ENCODE measurements around the gene SQOR.

Gene SQOR

DNA sequence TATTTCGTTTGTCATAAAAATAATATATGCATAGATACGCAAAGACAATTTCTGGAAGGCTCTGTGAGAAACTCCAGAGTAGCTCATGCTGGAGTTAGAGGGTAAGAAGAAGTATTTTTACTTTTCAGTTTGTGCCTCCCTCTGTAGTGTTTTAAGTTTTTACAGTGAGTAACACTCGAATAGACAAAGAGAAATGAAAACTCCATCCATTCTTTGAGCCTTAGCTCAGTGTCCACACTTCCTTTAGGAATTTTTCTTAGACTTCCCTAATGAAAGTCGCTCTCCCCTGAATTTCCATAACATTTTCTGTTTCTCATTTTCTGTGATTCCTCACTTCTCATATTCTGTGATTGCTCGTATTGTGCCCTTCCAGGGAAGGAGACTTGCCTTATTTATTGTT lies 45.6 kb upstream of the SQOR start:
- Histone ChIP-seq H3K4me3 (peak overlapping the region; percentile 94), H3K27ac (no peak overlapping the region), H3K9ac (ENCODE audit: insufficient read length) (peak overlapping the region; percentile 98), H3K36me3 (ENCODE audit: insufficient read depth, low read length) (peaks cover 17% of the 10 kb centered on the region), H3K9me3 (ENCODE audit: low read depth, low read length) (no peaks in the 10 kb centered on the region)
- TF ChIP-seq POLR2AphosphoS5 (IDR thresholded peaks at IDR 0.05; ENCODE audit: borderline replicate concordance, low read depth, low read length) (no peak), FOXP2 (optimal IDR thresholded peaks at IDR 0.05; ENCODE audit: control extremely low read depth, extremely low read length, insufficient read depth) (no peak), EZH2 (IDR thresholded peaks at IDR 0.05) (no peak)
- DNase-seq (ENCODE audit: low read depth, low spot score), result no peak

DNA sequence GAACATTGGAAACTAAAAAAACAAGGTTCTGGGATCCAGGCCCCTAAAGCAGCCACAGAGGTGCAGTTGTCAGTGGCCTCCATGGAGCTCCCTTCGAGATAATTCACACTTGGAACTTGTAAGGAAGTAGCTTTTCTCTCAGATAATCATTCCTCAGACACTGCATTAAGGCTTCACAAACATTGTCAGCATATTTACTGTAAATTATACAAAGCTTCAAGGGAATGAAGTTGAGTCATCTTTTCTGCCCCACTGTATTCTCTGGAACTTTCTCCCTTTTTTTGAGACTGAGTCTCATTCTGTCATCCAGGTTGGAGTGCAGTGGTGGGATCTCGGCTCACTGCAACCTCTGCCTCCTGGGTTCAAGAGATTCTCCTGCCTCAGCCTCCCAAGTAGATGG lies 40.5 kb upstream of the SQOR start:
- Histone ChIP-seq H3K27ac (no peak overlapping the region), H3K4me3 (no peak overlapping the region), H3K36me3 (ENCODE audit: insufficient read depth, low read length) (peaks cover 52% of the 10 kb centered on the region), H3K9me3 (ENCODE audit: low read depth, low read length) (no peaks in the 10 kb centered on the region), H3K9ac (ENCODE audit: insufficient read length) (no peak overlapping the region)
- DNase-seq (ENCODE audit: low read depth, low spot score), result no peak
- no peak for TF ChIP-seq POLR2AphosphoS5 (IDR thresholded peaks at IDR 0.05; ENCODE audit: borderline replicate concordance, low read depth, low read length)
- TF ChIP-seq EZH2 (IDR thresholded peaks at IDR 0.05), result no peak
- no peak for TF ChIP-seq FOXP2 (optimal IDR thresholded peaks at IDR 0.05; ENCODE audit: control extremely low read depth, extremely low read length, insufficient read depth)

DNA sequence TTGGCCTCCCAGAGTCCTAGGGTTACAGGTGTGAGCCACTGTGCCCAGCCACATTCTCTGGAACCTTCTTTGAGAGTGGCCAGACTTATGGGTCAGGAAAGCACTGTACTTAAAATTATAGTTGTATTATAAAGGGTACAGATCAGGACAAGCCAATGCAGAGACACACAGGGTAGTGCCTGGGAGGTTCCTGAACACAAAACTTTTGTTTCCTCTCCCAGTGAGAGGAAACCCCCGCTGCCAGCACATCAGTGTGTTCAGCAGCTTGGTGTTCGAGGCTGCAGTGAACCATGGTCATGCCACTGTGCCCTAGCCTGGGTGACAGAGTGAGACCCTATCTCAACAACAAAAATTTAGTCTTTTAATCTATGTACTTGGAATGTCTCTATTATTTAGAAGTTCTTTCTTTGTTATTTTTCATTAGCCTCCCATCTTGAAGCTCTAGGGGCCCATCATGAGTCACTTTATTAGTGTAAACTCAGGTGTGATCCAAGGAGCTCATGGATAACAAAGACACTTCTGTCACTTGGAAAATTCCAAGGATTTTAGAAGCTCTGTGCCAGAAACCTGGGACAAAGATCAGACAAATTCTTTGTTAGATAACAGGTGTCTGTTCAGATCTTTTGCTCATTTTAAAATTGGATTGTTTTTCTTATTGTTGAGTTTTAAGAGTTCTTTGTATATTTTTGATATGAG lies 39.8 kb upstream of the SQOR start:
- Histone ChIP-seq H3K4me3 (no peak overlapping the region), H3K36me3 (ENCODE audit: insufficient read depth, low read length) (peaks cover 52% of the 10 kb centered on the region), H3K9ac (ENCODE audit: insufficient read length) (no peak overlapping the region), H3K27ac (no peak overlapping the region), H3K9me3 (ENCODE audit: low read depth, low read length) (no peaks in the 10 kb centered on the region)
- TF ChIP-seq EZH2 (IDR thresholded peaks at IDR 0.05) (no peak), FOXP2 (optimal IDR thresholded peaks at IDR 0.05; ENCODE audit: control extremely low read depth, extremely low read length, insufficient read depth) (no peak), POLR2AphosphoS5 (IDR thresholded peaks at IDR 0.05; ENCODE audit: borderline replicate concordance, low read depth, low read length) (no peak)
- no peak for DNase-seq (ENCODE audit: low read depth, low spot score)

DNA sequence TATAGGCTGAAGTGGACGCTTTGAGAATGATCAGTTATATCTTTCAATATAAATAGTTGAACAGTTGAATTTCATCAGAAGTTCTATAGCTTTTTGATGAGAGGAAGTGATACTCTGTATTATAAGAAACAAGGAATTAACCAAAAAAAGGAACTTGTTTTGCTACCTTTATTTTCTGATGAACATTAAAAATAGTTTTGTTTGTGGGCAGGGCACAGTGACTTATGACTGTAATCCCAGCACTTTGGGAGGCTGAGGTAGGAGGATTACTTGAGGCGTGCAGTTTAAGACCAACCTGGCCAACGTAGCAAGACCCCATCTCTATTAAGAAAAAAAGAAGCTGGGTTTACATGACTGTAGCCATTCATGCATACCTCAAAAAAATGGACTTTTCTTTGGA lies 30.9 kb upstream of the SQOR start:
- no peak overlapping the region for H3K27ac ChIP-seq
- no peak overlapping the region for H3K4me3 ChIP-seq
- TF ChIP-seq FOXP2 (optimal IDR thresholded peaks at IDR 0.05; ENCODE audit: control extremely low read depth, extremely low read length, insufficient read depth) (no peak), POLR2AphosphoS5 (IDR thresholded peaks at IDR 0.05; ENCODE audit: borderline replicate concordance, low read depth, low read length) (no peak), EZH2 (IDR thresholded peaks at IDR 0.05) (no peak)
- H3K36me3 ChIP-seq (ENCODE audit: insufficient read depth, low read length), result peaks cover 15% of the 10 kb centered on the region
- H3K9me3 ChIP-seq (ENCODE audit: low read depth, low read length), result no peaks in the 10 kb centered on the region
- DNase-seq (ENCODE audit: low read depth, low spot score), result no peak
- no peak overlapping the region for H3K9ac ChIP-seq (ENCODE audit: insufficient read length)

DNA sequence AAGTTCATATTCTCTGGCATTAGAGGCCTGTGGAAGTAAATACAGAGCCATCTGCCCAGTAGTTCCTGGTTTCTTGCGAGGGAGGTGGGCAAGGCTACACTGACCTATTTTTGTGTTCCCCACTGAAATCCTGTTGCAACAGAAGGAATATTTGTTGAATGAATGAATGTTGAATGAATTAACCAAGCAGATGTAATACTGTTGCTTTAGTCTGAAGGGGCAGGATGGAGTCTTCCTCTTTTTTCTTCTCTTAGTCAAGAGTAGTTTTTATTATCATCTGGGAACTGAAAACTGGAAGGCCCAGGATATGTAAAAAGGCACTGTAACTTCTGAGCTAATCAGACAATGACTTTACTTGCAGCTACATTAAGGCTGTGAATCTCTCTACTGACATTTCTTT lies 30.5 kb upstream of the SQOR start:
- no peak for TF ChIP-seq POLR2AphosphoS5 (IDR thresholded peaks at IDR 0.05; ENCODE audit: borderline replicate concordance, low read depth, low read length)
- no peak for TF ChIP-seq FOXP2 (optimal IDR thresholded peaks at IDR 0.05; ENCODE audit: control extremely low read depth, extremely low read length, insufficient read depth)
- TF ChIP-seq EZH2 (IDR thresholded peaks at IDR 0.05), result no peak
- H3K4me3 ChIP-seq, result no peak overlapping the region
- H3K9ac ChIP-seq (ENCODE audit: insufficient read length), result no peak overlapping the region
- peaks cover 15% of the 10 kb centered on the region for H3K36me3 ChIP-seq (ENCODE audit: insufficient read depth, low read length)
- DNase-seq (ENCODE audit: low read depth, low spot score), result no peak
- H3K9me3 ChIP-seq (ENCODE audit: low read depth, low read length), result no peaks in the 10 kb centered on the region
- no peak overlapping the region for H3K27ac ChIP-seq

DNA sequence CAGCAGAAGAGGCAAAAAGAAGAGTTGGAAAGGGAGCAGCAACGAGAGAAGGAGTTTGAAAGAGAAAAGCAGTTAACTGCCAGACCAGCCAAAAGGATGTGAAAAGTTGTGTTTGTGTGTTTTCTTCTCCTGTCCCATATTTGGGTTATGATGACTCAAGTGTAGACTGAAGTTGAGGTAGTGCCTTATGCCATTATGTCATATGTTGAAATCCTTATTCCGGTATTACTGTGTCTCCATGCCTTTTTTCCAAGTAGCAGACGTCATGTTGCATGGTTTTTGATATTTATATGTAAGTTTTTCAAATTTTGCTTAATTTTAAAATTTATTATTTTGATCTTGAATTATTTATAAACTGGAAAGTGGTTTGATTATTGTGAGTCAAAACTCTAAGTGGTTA lies 28.4 kb upstream of the SQOR start:
- H3K9ac ChIP-seq (ENCODE audit: insufficient read length), result no peak overlapping the region
- TF ChIP-seq EZH2 (IDR thresholded peaks at IDR 0.05) (no peak), POLR2AphosphoS5 (IDR thresholded peaks at IDR 0.05; ENCODE audit: borderline replicate concordance, low read depth, low read length) (no peak), FOXP2 (optimal IDR thresholded peaks at IDR 0.05; ENCODE audit: control extremely low read depth, extremely low read length, insufficient read depth) (no peak)
- no peak for DNase-seq (ENCODE audit: low read depth, low spot score)
- no peak overlapping the region for H3K27ac ChIP-seq
- H3K36me3 ChIP-seq (ENCODE audit: insufficient read depth, low read length), result peaks cover 15% of the 10 kb centered on the region
- H3K4me3 ChIP-seq, result no peak overlapping the region
- no peaks in the 10 kb centered on the region for H3K9me3 ChIP-seq (ENCODE audit: low read depth, low read length)

DNA sequence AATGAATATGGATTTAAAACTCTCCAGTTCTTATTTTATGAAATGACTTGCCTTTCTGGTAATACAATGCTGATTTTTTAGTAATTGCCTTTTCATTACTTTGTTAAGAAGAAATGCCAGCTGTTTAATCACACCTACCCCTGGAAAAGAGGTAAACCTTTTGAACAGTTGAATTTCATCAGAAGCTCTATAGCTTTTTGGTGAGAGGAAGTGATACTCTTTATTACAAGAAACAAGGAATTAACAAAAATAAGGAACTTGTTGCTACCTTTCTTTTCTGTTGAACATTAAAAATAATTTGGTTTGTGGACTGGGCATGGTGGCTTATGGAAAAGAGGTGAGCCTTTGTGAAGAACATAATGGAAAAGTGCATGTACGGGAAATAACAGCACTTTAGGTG lies 28.0 kb upstream of the SQOR start:
- Histone ChIP-seq H3K9ac (ENCODE audit: insufficient read length) (no peak overlapping the region), H3K4me3 (no peak overlapping the region), H3K27ac (no peak overlapping the region), H3K36me3 (ENCODE audit: insufficient read depth, low read length) (peaks cover 15% of the 10 kb centered on the region), H3K9me3 (ENCODE audit: low read depth, low read length) (no peaks in the 10 kb centered on the region)
- TF ChIP-seq FOXP2 (optimal IDR thresholded peaks at IDR 0.05; ENCODE audit: control extremely low read depth, extremely low read length, insufficient read depth), result no peak
- TF ChIP-seq POLR2AphosphoS5 (IDR thresholded peaks at IDR 0.05; ENCODE audit: borderline replicate concordance, low read depth, low read length), result no peak
- no peak for TF ChIP-seq EZH2 (IDR thresholded peaks at IDR 0.05)
- no peak for DNase-seq (ENCODE audit: low read depth, low spot score)

DNA sequence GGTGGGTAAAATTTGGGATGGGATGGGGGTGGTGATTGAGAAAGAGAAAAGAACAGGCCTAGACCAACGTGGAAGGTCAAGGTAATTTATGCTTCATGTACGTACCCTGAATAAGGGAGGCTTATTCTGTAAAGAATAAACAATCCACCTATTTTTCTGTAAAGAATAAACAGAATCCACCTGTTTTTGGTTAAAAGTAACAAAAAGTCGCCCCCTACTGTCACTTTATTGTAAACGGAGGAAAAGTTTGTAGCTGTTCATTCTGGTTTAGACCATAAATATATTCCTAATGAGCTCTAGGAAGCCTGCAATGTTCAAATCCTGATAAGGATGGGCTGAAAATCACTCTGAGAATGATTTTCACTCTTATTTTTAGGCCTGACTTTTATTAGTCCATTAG lies 23.5 kb upstream of the SQOR start:
- Histone ChIP-seq H3K4me3 (no peak overlapping the region), H3K9me3 (ENCODE audit: low read depth, low read length) (no peaks in the 10 kb centered on the region), H3K9ac (ENCODE audit: insufficient read length) (no peak overlapping the region), H3K36me3 (ENCODE audit: insufficient read depth, low read length) (peaks cover 7% of the 10 kb centered on the region), H3K27ac (no peak overlapping the region)
- peak; percentile 6 for DNase-seq (ENCODE audit: low read depth, low spot score)
- TF ChIP-seq POLR2AphosphoS5 (IDR thresholded peaks at IDR 0.05; ENCODE audit: borderline replicate concordance, low read depth, low read length), result no peak
- no peak for TF ChIP-seq FOXP2 (optimal IDR thresholded peaks at IDR 0.05; ENCODE audit: control extremely low read depth, extremely low read length, insufficient read depth)
- TF ChIP-seq EZH2 (IDR thresholded peaks at IDR 0.05), result no peak

Measured in SK-N-MC (cell line).